Vagina (tissue), 2 donors: ENCODE results near the gene HOXD13. TPM values are rescaled to one million over a fixed set of nuclear protein-coding genes. Genes with fewer than 3 reads are reported as not detected.

Experiments used
- DNase-seq, 2 donors: peaks; one replicate each; pipeline ENCODE4 v3.0.0-alpha.2; 2017; ENCODE audit errors: extremely low spot score in 2 of 2
- H3K27ac ChIP-seq: fragments of 200-600 bp; sonication (generic); one replicate; pipeline ENCODE4 v1.5.1; 2019
- H3K27me3 ChIP-seq: fragments of 200-600 bp; sonication (generic); one replicate; pipeline ENCODE4 v1.5.1; 2019
- H3K36me3 ChIP-seq, 2 donors: fragments of 200-600 bp; sonication (generic); one replicate each; pipeline ENCODE4 v1.5.1; 2017 to 2019
- H3K4me1 ChIP-seq: fragments of 200-600 bp; sonication (generic); one replicate; pipeline ENCODE4 v1.5.1; 2019
- H3K4me3 ChIP-seq, 2 donors: fragments of 200-600 bp; sonication (generic); 1 replicate in 1 of 2; 2 replicates in 1 of 2; pipeline ENCODE4 v1.5.1; 2016 to 2019
- H3K9me3 ChIP-seq: fragments of 200-600 bp; sonication (generic); one replicate; pipeline ENCODE4 v1.5.1; 2019
- POLR2A ChIP-seq, 2 donors: fragments of 450-650 bp; IDR thresholded peaks; one replicate each; pipeline ENCODE4 v1.6.1; 2017; ENCODE audit warnings: antibody characterized with exemption in 2 of 2, mild to moderate bottlenecking in 2 of 2, moderate library complexity in 2 of 2
- POLR2AphosphoS5 ChIP-seq, 2 donors: sonication (generic); formaldehyde crosslinking; IDR thresholded peaks; one replicate each; pipeline ENCODE4 v1.9.0; 2017; ENCODE audit warnings: antibody characterized with exemption in 2 of 2, mild to moderate bottlenecking in 2 of 2, low read depth in 1 of 2; ENCODE audit not compliant: insufficient read depth in 1 of 2
- intact Hi-C: fragments of 100-400 bp; cut with DNase I; formaldehyde crosslinking; loops from one replicate; pipeline ENCODE4 v1.15.1; 2023
- total RNA-seq: library from RNA; depleted of rRNA; stranded (reverse); fragments of >200 nt; gene quantifications from one replicate; pipeline ENCODE4 v1.2.3, GENCODE V29; 2016
- TF ChIP-seq, protein P1 (sequence below), 3 experiments: fragments of 450-650 bp in 2 of 3; fragments of 200-600 bp in 1 of 3; sonication (generic) in 1 of 3; IDR thresholded peaks; one replicate each; pipeline ENCODE4 v1.5.1; 2017 to 2019; ENCODE audit warnings: antibody characterized with exemption in 3 of 3, mild to moderate bottlenecking in 2 of 3, moderate library complexity in 2 of 3

HOXD13 gene
- total RNA-seq, 1 donor from 2014 or later = 15.7 TPM

DNA sequence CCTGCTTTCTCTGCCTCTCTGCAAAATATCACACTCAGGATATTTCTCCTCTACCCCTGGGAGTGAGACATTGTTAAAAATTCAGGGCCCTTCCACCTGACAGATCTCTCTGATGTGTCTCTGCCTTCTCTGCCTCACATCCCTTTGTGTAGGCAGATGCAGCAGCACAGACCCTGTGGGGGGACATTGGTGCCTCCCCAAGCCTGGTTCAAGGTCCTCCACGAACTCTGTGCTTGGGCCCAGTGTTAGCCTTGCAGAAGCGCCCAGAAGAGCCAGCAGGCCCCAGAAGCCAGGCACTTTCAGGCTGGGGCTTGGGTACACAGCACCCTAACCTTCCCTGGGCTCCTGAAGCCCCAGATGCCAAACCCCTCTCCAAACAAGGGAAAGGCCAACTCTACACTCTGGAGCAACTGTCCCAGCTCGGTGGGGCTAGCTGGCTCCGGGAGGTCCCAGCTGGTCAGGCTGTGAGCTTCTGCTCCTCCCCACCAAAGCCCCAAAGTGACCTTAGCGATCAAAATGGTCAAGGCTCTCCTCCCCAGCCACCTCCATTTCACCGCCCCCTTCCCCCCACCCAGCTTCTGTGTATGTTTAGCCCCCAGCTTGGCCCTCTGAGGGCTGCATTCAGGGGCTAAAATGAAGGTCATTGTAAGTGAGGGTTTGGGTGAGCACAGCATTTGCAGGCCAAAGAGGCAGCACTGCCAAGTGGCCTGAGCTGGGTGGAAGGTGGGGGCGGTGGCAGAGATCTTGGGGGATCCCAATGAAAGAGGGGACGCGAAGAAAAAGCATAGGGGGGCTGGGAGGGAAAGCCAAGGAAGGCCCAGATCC lies 32.6 kb downstream of the HOXD13 start:
- peaks cover under 1% of the 10 kb centered on the region for H3K27me3 ChIP-seq
- H3K4me3 ChIP-seq = peak overlapping the region in 1 of 2 donors; percentile 33
- peak overlapping the region; percentile 77 for H3K27ac ChIP-seq
- intact Hi-C loops = loop anchor here (5.0 to 10.0 kb wide), 3 partner anchors 512 to 1020 kb away; no protein-coding TSS in a partner anchor
- peaks cover 11% of the 10 kb centered on the region for H3K4me1 ChIP-seq
- H3K36me3 ChIP-seq = no peaks in the 10 kb centered on the region
- DNase-seq = no peak
- TF ChIP-seq POLR2A (IDR thresholded peaks at IDR 0.05) (no peak), POLR2AphosphoS5 (IDR thresholded peaks at IDR 0.05; ENCODE audit: insufficient read depth in 1 of 2, low read depth in 1 of 2) (no peak)
- TF ChIP-seq, protein P1, sequence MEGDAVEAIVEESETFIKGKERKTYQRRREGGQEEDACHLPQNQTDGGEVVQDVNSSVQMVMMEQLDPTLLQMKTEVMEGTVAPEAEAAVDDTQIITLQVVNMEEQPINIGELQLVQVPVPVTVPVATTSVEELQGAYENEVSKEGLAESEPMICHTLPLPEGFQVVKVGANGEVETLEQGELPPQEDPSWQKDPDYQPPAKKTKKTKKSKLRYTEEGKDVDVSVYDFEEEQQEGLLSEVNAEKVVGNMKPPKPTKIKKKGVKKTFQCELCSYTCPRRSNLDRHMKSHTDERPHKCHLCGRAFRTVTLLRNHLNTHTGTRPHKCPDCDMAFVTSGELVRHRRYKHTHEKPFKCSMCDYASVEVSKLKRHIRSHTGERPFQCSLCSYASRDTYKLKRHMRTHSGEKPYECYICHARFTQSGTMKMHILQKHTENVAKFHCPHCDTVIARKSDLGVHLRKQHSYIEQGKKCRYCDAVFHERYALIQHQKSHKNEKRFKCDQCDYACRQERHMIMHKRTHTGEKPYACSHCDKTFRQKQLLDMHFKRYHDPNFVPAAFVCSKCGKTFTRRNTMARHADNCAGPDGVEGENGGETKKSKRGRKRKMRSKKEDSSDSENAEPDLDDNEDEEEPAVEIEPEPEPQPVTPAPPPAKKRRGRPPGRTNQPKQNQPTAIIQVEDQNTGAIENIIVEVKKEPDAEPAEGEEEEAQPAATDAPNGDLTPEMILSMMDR (IDR thresholded peaks at IDR 0.05) = no peak
- no peaks in the 10 kb centered on the region for H3K9me3 ChIP-seq

DNA sequence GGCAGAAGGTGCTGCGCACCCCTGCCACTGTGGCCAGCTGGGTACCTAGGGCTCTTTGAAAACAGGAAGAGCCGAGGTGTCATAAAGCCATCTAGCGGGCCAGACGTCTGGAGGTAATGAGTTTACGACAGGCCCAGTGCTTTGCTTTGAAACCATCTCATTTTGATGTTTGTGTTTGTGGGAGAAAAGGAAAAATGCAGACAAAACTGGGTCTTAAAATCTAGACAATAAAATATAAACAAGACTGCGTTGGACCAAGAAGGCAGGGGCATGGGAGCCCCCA lies 33.2 kb downstream of the HOXD13 start:
- no peaks in the 10 kb centered on the region for H3K9me3 ChIP-seq
- intact Hi-C loops = loop anchor here (5.0 to 10.0 kb wide), 2 partner anchors 512 to 1019 kb away; no protein-coding TSS in a partner anchor
- no peak for DNase-seq
- TF ChIP-seq POLR2AphosphoS5 (IDR thresholded peaks at IDR 0.05; ENCODE audit: insufficient read depth in 1 of 2, low read depth in 1 of 2) = no peak
- TF ChIP-seq POLR2A (IDR thresholded peaks at IDR 0.05) = no peak
- no peaks in the 10 kb centered on the region for H3K36me3 ChIP-seq
- peak overlapping the region; percentile 77 for H3K27ac ChIP-seq
- peaks cover 5% of the 10 kb centered on the region for H3K27me3 ChIP-seq
- peaks cover 11% of the 10 kb centered on the region for H3K4me1 ChIP-seq
- H3K4me3 ChIP-seq = no peak overlapping the region

GRCh38 chr2:176126929-176127773 lies 34.6 kb downstream of the HOXD13 start:
- Histone ChIP-seq H3K27ac (peak overlapping the region; percentile 83), H3K4me3 (no peak overlapping the region), H3K27me3 (peaks cover 5% of the 10 kb centered on the region), H3K36me3 (no peaks in the 10 kb centered on the region), H3K4me1 (peaks cover 13% of the 10 kb centered on the region), H3K9me3 (no peaks in the 10 kb centered on the region)
- no peak for DNase-seq
- TF ChIP-seq POLR2AphosphoS5 (IDR thresholded peaks at IDR 0.05; ENCODE audit: insufficient read depth in 1 of 2, low read depth in 1 of 2) = peak in 1 of 2 donors; percentile 60
- TF ChIP-seq POLR2A (IDR thresholded peaks at IDR 0.05) = no peak
- TF ChIP-seq, protein P1 (IDR thresholded peaks at IDR 0.05) = peak; percentile 55 to 85 (median 64)
- intact Hi-C loops = loop anchor here (5.0 to 10.0 kb wide), 2 partner anchors 510 to 1018 kb away; no protein-coding TSS in a partner anchor

GRCh38 chr2:176127774-176128072 lies 35.2 kb downstream of the HOXD13 start:
- no peaks in the 10 kb centered on the region for H3K36me3 ChIP-seq
- H3K9me3 ChIP-seq = no peaks in the 10 kb centered on the region
- peak overlapping the region; percentile 46 to 58 for H3K4me3 ChIP-seq
- no peak for DNase-seq
- H3K4me1 ChIP-seq = peaks cover 17% of the 10 kb centered on the region
- TF ChIP-seq POLR2A (IDR thresholded peaks at IDR 0.05) (no peak), POLR2AphosphoS5 (IDR thresholded peaks at IDR 0.05; ENCODE audit: insufficient read depth in 1 of 2, low read depth in 1 of 2) (no peak)
- TF ChIP-seq, protein P1 (IDR thresholded peaks at IDR 0.05) = no peak
- H3K27me3 ChIP-seq = peaks cover 5% of the 10 kb centered on the region
- peak overlapping the region; percentile 83 for H3K27ac ChIP-seq
- intact Hi-C loops = loop anchor here (5.0 to 10.0 kb wide), 2 partner anchors 510 to 1017 kb away; no protein-coding TSS in a partner anchor

GRCh38 chr2:176128172-176128981 lies 35.9 kb downstream of the HOXD13 start:
- intact Hi-C loops = loop anchor here (5.0 to 10.0 kb wide), 2 partner anchors 509 to 1016 kb away; no protein-coding TSS in a partner anchor
- H3K4me1 ChIP-seq = peaks cover 17% of the 10 kb centered on the region
- no peak for DNase-seq
- no peaks in the 10 kb centered on the region for H3K36me3 ChIP-seq
- H3K9me3 ChIP-seq = no peaks in the 10 kb centered on the region
- H3K27ac ChIP-seq = peak overlapping the region; percentile 83
- H3K4me3 ChIP-seq = peak overlapping the region; percentile 46 to 58
- H3K27me3 ChIP-seq = peaks cover 5% of the 10 kb centered on the region
- no peak for TF ChIP-seq POLR2A (IDR thresholded peaks at IDR 0.05)
- TF ChIP-seq POLR2AphosphoS5 (IDR thresholded peaks at IDR 0.05; ENCODE audit: insufficient read depth in 1 of 2, low read depth in 1 of 2) = peak in 1 of 2 donors; percentile 39
- TF ChIP-seq, protein P1 (IDR thresholded peaks at IDR 0.05) = no peak
